ENCODE data around the gene PATJ.

PATJ gene

DNA sequence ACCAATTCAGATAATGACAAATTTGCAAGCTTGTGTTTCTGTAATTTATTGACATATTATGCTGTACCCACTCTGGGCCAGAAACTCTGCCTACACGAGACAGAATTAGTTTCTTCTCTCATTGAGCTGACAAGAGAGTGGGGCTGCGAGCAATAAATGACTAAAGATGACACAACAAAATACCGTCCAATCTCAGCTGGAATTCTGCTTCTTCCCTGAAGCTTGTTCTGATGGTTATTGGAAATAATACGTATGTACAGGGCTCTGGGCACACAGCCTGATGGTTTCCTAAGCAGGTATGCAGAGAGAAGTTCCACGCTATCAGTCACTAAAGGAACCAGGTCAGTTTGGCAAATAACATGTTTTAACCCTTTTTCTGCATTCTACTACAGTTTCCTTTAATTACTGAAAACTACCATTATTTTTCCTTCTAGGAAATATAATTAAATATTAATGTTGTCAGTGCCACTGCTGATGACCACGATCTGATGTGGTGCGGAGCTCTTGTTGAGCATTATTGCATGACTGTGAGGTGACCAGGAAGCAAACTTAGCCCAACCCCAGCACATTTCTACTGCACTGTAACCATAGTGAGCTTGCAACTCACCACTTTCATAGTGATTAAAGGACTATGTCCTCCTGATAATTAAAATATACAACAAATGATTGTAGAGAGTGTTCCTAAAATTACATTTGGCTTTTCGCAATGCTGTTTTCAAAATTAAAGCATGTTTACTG, 231.0 kb downstream of the PATJ start:
- H3K9me3 ChIP-seq = no peaks in the 10 kb centered on the region
- TF ChIP-seq, protein P1, sequence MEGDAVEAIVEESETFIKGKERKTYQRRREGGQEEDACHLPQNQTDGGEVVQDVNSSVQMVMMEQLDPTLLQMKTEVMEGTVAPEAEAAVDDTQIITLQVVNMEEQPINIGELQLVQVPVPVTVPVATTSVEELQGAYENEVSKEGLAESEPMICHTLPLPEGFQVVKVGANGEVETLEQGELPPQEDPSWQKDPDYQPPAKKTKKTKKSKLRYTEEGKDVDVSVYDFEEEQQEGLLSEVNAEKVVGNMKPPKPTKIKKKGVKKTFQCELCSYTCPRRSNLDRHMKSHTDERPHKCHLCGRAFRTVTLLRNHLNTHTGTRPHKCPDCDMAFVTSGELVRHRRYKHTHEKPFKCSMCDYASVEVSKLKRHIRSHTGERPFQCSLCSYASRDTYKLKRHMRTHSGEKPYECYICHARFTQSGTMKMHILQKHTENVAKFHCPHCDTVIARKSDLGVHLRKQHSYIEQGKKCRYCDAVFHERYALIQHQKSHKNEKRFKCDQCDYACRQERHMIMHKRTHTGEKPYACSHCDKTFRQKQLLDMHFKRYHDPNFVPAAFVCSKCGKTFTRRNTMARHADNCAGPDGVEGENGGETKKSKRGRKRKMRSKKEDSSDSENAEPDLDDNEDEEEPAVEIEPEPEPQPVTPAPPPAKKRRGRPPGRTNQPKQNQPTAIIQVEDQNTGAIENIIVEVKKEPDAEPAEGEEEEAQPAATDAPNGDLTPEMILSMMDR (IDR thresholded peaks at IDR 0.05) = no peak
- H3K27ac ChIP-seq = no peak overlapping the region
- no peaks in the 10 kb centered on the region for H3K36me3 ChIP-seq
- no peak overlapping the region for H3K4me3 ChIP-seq (ENCODE audit: low read depth in 1 of 2, low read length in 1 of 2)
- no peaks in the 10 kb centered on the region for H3K27me3 ChIP-seq
- H3K4me1 ChIP-seq (ENCODE audit: control insufficient read depth in 1 of 2, insufficient read depth in 1 of 2, low read depth in 1 of 2, low read length in 1 of 2) = no peaks in the 10 kb centered on the region

DNA sequence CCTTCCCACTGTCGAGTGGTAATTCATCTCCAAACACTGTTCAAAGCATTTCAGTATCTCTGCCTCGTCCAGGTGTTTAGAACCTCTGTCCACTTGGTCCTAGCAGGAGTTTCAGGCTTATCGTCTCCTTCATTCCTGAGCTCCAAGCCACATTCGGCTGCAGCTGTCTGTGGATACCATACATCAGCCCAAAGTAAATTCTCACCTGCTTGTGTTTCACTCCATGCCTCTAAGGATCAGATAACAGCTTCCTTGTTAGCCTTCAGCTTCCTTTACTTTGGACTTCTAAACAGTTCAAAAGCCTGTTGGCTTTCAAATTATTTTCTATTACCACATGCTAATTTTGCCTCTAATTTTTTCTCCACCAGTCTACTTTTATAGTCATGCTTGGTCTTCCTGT, 233.4 kb downstream of the PATJ start:
- no peaks in the 10 kb centered on the region for H3K27me3 ChIP-seq
- no peak overlapping the region for H3K27ac ChIP-seq
- no peaks in the 10 kb centered on the region for H3K9me3 ChIP-seq
- no peaks in the 10 kb centered on the region for H3K36me3 ChIP-seq
- no peaks in the 10 kb centered on the region for H3K4me1 ChIP-seq (ENCODE audit: control insufficient read depth in 1 of 2, insufficient read depth in 1 of 2, low read depth in 1 of 2, low read length in 1 of 2)
- TF ChIP-seq, protein P1 (IDR thresholded peaks at IDR 0.05) = no peak
- H3K4me3 ChIP-seq (ENCODE audit: low read depth in 1 of 2, low read length in 1 of 2) = no peak overlapping the region

DNA sequence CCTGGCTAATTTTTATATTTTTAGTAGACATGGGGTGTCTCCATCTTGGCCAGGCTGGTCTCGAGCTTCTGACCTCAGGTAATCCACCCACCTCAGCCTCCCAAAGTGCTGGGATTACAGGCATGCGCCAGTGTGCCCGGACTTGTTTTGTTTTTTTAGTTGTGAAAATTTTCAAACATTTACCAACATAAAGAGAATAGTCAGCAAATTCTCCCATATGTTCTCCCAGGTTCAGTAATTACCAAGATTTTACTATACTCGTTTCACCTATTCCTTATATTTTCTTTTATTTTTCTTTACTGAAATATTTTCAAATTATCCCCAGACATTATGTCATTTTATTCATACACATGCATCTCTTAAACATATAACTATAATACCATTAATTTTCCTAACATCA, 234.3 kb downstream of the PATJ start:
- Histone ChIP-seq H3K36me3 (no peaks in the 10 kb centered on the region), H3K4me3 (ENCODE audit: low read depth in 1 of 2, low read length in 1 of 2) (no peak overlapping the region), H3K27ac (no peak overlapping the region), H3K4me1 (ENCODE audit: control insufficient read depth in 1 of 2, insufficient read depth in 1 of 2, low read depth in 1 of 2, low read length in 1 of 2) (no peaks in the 10 kb centered on the region), H3K27me3 (no peaks in the 10 kb centered on the region), H3K9me3 (no peaks in the 10 kb centered on the region)
- TF ChIP-seq, protein P1 (IDR thresholded peaks at IDR 0.05) = no peak

DNA sequence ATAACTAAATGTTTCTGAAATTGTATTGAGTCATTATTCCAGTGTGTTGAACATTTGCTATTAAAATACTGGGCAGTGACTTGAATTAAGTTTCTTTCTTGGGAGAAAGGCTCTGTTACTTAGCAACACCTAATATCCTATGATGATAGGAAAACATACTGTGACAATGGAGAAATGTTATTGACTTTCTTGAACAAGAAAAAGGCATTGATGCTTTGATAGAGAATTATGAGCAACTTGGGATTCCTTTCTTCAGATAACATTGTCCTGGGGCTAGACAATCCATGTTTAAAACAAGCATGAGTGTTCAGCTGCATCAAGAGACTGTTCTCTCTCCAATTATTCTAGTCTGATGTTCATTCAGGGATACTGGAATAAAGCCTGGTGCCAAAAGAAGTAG, 236.5 kb downstream of the PATJ start:
- Histone ChIP-seq H3K27me3 (no peaks in the 10 kb centered on the region), H3K4me1 (ENCODE audit: control insufficient read depth in 1 of 2, insufficient read depth in 1 of 2, low read depth in 1 of 2, low read length in 1 of 2) (no peaks in the 10 kb centered on the region), H3K9me3 (no peaks in the 10 kb centered on the region), H3K27ac (no peak overlapping the region), H3K4me3 (ENCODE audit: low read depth in 1 of 2, low read length in 1 of 2) (no peak overlapping the region), H3K36me3 (no peaks in the 10 kb centered on the region)
- TF ChIP-seq, protein P1 (IDR thresholded peaks at IDR 0.05) = no peak

DNA sequence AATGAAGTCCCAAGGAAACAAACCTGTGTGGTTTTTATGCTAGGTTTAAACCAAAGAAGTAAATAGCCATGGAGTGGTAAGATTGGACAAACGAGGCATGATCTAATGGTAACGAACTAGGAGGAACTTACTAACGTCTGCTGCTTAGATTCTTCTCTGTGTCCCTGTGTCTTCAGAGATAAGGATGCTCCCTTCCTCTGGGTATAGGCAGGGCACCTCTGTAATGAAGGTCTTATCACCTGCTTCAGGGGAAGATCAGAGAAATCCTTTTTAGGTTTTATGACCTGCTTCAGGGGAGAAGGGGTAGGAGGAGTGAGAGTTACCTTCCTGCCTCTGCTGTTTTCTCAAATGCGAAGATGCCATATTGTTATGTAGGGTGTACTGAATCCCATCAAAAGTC, 237.4 kb downstream of the PATJ start:
- TF ChIP-seq, protein P1 (IDR thresholded peaks at IDR 0.05) = no peak
- Histone ChIP-seq H3K27me3 (no peaks in the 10 kb centered on the region), H3K9me3 (no peaks in the 10 kb centered on the region), H3K36me3 (no peaks in the 10 kb centered on the region), H3K27ac (no peak overlapping the region), H3K4me3 (ENCODE audit: low read depth in 1 of 2, low read length in 1 of 2) (no peak overlapping the region), H3K4me1 (ENCODE audit: control insufficient read depth in 1 of 2, insufficient read depth in 1 of 2, low read depth in 1 of 2, low read length in 1 of 2) (no peaks in the 10 kb centered on the region)

All from neutrophil (primary cell).